ENCODE measurements around the gene OGFOD1. TPM values are rescaled to one million over a fixed set of nuclear protein-coding genes. Genes with fewer than 3 reads are reported as not detected.

OGFOD1 gene
- 10 to 100 TPM; 69.2 to 86.6 TPM for total RNA-seq

GRCh38 chr16:56450986-56451752 lies at the start of gene OGFOD1, which contains the start of gene NUDT21:
TSS of gene OGFOD1 (plus strand) at chr16:56451554. CDS start at chr16:56451613, 59 bp downstream.
TSS of gene NUDT21 (minus strand) at chr16:56451332. CDS start at chr16:56451202, 130 bp downstream.

GRCh38 chr16:56425439-56425832 lies 25.9 kb upstream of the OGFOD1 start, which contains the start of gene AMFR:
TSS of gene AMFR (minus strand) at chr16:56425545. CDS start at chr16:56425327, 218 bp downstream.

DNA sequence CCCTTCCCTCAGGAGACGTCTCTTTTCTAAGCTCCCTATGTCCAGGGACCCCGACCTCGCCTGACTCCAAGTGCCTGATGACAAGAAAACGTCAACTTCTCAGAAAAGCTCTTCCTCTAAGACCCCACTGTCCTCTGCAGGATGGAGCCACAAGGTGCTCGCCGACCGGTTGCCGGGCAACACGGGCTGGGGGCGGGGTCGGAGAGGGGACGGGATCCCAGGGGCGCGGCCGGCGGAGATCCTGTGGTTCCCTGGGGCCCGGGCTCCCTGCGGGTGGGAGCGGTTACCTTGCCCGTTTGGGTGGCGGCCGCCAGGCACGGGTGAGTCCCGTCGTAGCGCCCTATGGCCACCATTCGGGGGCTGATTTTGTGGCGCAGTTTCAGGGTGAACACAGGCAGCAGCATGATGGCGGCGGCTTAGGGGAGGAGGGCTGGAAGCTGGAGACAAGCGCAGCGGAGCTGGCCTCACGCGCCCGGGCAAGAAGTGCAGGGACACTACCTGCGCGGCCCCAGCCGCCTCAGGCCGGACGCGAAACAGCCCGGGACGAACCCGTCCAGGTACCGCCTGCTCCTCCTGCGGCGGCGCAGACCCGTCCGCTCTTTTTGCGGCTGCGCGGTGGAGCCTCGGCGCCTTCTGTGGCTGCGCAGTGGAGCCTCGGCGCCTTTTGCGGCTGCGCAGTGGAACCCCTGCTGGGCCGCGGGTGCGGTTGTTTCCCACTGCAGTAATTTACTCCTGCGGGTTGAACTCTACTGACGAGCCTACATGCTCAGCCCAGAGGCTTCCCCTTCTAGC lies 68.3 kb downstream of the OGFOD1 start, which contains the start of gene BBS2:
BBS2 (minus strand) TSS at position 566 of the 792 bp plus-strand sequence; CDS start at position 404, 162 bp downstream.

Other genes starting within 250 kb of the OGFOD1 start
- 100 to 1,000 TPM; 159 to 181 TPM for gene AMFR, start 26.0 kb upstream of the OGFOD1 start, total RNA-seq
- gene NUDT21, start 222 bp upstream of the OGFOD1 start, total RNA-seq: 10 to 100 TPM; 43.4 to 89.9 TPM
- gene BBS2, start 68.5 kb downstream of the OGFOD1 start, total RNA-seq: 10 to 100 TPM; 44.3 to 52.3 TPM
- not detected for gene MT4, start 113.5 kb downstream of the OGFOD1 start, total RNA-seq
- gene MT3, start 138.0 kb downstream of the OGFOD1 start, total RNA-seq: not detected
- 100 to 1,000 TPM in 1 of 2 donors, 10 to 100 TPM in 1; 66.6 to 158 TPM for gene MT2A, start 157.0 kb downstream of the OGFOD1 start, total RNA-seq
- 100 to 1,000 TPM in 1 of 2 donors, 10 to 100 TPM in 1; 42.0 to 141 TPM for gene MT1E, start 174.2 kb downstream of the OGFOD1 start, total RNA-seq
- 1 to 10 TPM in 1 of 2 donors, under 1 TPM in 1; 0.67 to 4.1 TPM for gene MT1M, start 181.1 kb downstream of the OGFOD1 start, total RNA-seq
- 1 to 10 TPM; 2.8 to 5.7 TPM for gene MT1A, start 187.1 kb downstream of the OGFOD1 start, total RNA-seq
- gene MT1B, start 200.3 kb downstream of the OGFOD1 start, total RNA-seq: not detected
- 1 to 10 TPM; 5.0 to 6.2 TPM for gene MT1F, start 206.4 kb downstream of the OGFOD1 start, total RNA-seq
- gene MT1G, start 216.5 kb downstream of the OGFOD1 start, total RNA-seq: 1 to 10 TPM; 1.4 to 4.3 TPM
- gene MT1H, start 218.3 kb downstream of the OGFOD1 start, total RNA-seq: not detected
- 100 to 1,000 TPM; 131 to 136 TPM for gene MT1X, start 230.9 kb downstream of the OGFOD1 start, total RNA-seq